ENCODE measurements around the gene TRIM24. TPM values are rescaled to one million over a fixed set of nuclear protein-coding genes. Genes with fewer than 3 reads are reported as not detected.

Gene TRIM24
- total and polyA plus RNA-seq, 2 of the 13 experiments (the other 11 are each of a cell fraction or from before 2014, with no cell fraction given), result 100 to 106 TPM

- no peak for TF ChIP-seq E2F2 (CRISPR knock-in tag; IDR thresholded peaks at IDR 0.05; ENCODE audit: borderline replicate concordance)
These were observed 86.8 kb downstream of the TRIM24 start (continued) for GRCh38 chr7:138546829-138547228.

GRCh38 chr7:138549082-138549481 is 89.0 kb downstream of the TRIM24 start:
- no TSS peak for BruUV-seq (replicated peaks)
- H3K9ac ChIP-seq (ENCODE audit: insufficient read depth, low read depth, low read length), result no peak overlapping the region
- FAIRE-seq (no peak), DNase-seq (ENCODE audit: low spot score) (no peak), ATAC-seq (no peak; the same call in 2 of the 3 replicates)
- WGBS (ENCODE audit: low lambda C conversion rate), result 100% methylated on average over 1 of the region's 1 CpG
- no peaks in the 10 kb centered on the region; the same call in none of the 2 replicates for H4K20me1 ChIP-seq (ENCODE audit: insufficient read depth, low read length)
- intact Hi-C loops (cut with micrococcal nuclease; ENCODE audit: unreplicated experiment) (no loop called here), in situ Hi-C loops (cut with HindIII; ENCODE audit: extremely low pct_ligation_motif_present, low pct_unique_long_range_greater_than_20kb) (no loop called here)
- no peak overlapping the region for H3K4me3 ChIP-seq (replicated peaks in 1 of 3; ENCODE audit: insufficient read depth in 1 of 3, low read depth in 2 of 3, low read length in 3 of 3)
- H3K36me3 ChIP-seq (replicated peaks in 1 of 2; ENCODE audit: control insufficient read depth in 1 of 2, insufficient read depth in 2 of 2, low read length in 2 of 2), result peaks cover 24 to 88% of the 10 kb centered on the region in 2 experiments
- ChIA-PET POLR2A (no interaction called here), CTCF (ENCODE audit: low intra/inter-chr PET ratio, low total read pairs) (no interaction called here)
- no peak overlapping the region for H2AFZ ChIP-seq (ENCODE audit: low read length)
- no peaks in the 10 kb centered on the region for H3K9me3 ChIP-seq (ENCODE audit: low read length)
- H3K27me3 ChIP-seq (ENCODE audit: control insufficient read depth in 1 of 2, insufficient read depth in 2 of 2, low read length in 2 of 2), result no peaks in the 10 kb centered on the region
- H3K4me2 ChIP-seq (ENCODE audit: low read depth, low read length), result no peak overlapping the region
- 0 out of 2 replicates have a peak, but pooled peaks cover 13% of the 10 kb centered on the region for H3K4me1 ChIP-seq (ENCODE audit: insufficient read depth, low read length)
- TF ChIP-seq ZBTB20 (CRISPR knock-in tag; IDR thresholded peaks at IDR 0.05; ENCODE audit: borderline replicate concordance, low read depth) (no peak), RBM22 (optimal IDR thresholded peaks at IDR 0.05; ENCODE audit: low read length) (peak; percentile 93), HOXA5 (CRISPR knock-in tag; IDR thresholded peaks at IDR 0.05) (no peak), ZNF253 (CRISPR knock-in tag; IDR thresholded peaks at IDR 0.05; ENCODE audit: borderline replicate concordance) (no peak), TEF (CRISPR knock-in tag; IDR thresholded peaks at IDR 0.05) (no peak), ZNF138 (CRISPR knock-in tag; IDR thresholded peaks at IDR 0.05; ENCODE audit: low read depth) (no peak), ZZZ3 (CRISPR knock-in tag; IDR thresholded peaks at IDR 0.05; ENCODE audit: borderline replicate concordance) (no peak), KDM5B (CRISPR knock-in tag; IDR thresholded peaks at IDR 0.05; ENCODE audit: borderline replicate concordance) (no peak), XRCC5 (optimal IDR thresholded peaks at IDR 0.05; ENCODE audit: low read length) (no peak)
- H3K79me2 ChIP-seq (ENCODE audit: insufficient read depth, low read length), result peaks cover 24% of the 10 kb centered on the region
- peak overlapping the region; percentile 28 for H3K27ac ChIP-seq (ENCODE audit: extremely low read length, insufficient read depth, low read length)
